Prostate gland (tissue), 2 donors: ENCODE results near the gene ARHGEF19.

Source experiments
- POLR2AphosphoS5 ChIP-seq: sonication (generic); formaldehyde crosslinking; IDR thresholded peaks from one replicate; pipeline ENCODE4 v1.6.1; 2017; ENCODE audit warnings: antibody characterized with exemption
- TF ChIP-seq, protein P1 (sequence below), 4 experiments: fragments of 200-600 bp in 2 of 4; fragments of 450-650 bp in 2 of 4; sonication (generic) in 2 of 4; IDR thresholded peaks; 1 replicate in 3 of 4; 2 replicates in 1 of 4; pipeline ENCODE4 v1.5.1; 2016 to 2019; ENCODE audit warnings: antibody characterized with exemption in 4 of 4, mild to moderate bottlenecking in 2 of 4, moderate library complexity in 2 of 4

- TF ChIP-seq, protein P1, sequence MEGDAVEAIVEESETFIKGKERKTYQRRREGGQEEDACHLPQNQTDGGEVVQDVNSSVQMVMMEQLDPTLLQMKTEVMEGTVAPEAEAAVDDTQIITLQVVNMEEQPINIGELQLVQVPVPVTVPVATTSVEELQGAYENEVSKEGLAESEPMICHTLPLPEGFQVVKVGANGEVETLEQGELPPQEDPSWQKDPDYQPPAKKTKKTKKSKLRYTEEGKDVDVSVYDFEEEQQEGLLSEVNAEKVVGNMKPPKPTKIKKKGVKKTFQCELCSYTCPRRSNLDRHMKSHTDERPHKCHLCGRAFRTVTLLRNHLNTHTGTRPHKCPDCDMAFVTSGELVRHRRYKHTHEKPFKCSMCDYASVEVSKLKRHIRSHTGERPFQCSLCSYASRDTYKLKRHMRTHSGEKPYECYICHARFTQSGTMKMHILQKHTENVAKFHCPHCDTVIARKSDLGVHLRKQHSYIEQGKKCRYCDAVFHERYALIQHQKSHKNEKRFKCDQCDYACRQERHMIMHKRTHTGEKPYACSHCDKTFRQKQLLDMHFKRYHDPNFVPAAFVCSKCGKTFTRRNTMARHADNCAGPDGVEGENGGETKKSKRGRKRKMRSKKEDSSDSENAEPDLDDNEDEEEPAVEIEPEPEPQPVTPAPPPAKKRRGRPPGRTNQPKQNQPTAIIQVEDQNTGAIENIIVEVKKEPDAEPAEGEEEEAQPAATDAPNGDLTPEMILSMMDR (IDR thresholded peaks at IDR 0.05), result no peak
- no peak for TF ChIP-seq POLR2AphosphoS5
Measured at GRCh38 chr1:16168622-16169360, 43.7 kb downstream of the ARHGEF19 start.
